ENCODE data around the gene CPEB4.
A peak's percentile ranks its signal among the peaks of the same experiment; 100 is the strongest.

- no peak for TF ChIP-seq CTCF (IDR thresholded peaks at IDR 0.05 in 4 of 5, conservative IDR thresholded peaks at IDR 0.05 in 1 of 5)
- peak in 1 of 2 donors; percentile 29 for TF ChIP-seq POLR2A (IDR thresholded peaks at IDR 0.05)
Measured at GRCh38 chr5:173963182-173963838, 75.2 kb downstream of the CPEB4 start.
